HG03354 (cell line): ENCODE data around the gene TMEM69.
A peak's percentile ranks its signal among the peaks of the same experiment; 100 is the strongest.

ENCODE experiments used
- ATAC-seq: cut with Tn5 transposase; IDR thresholded peaks from one replicate; pipeline ENCODE4 v1.9.1; 2021; ENCODE audit warnings: mild to moderate bottlenecking; ENCODE audit not compliant: unreplicated experiment, poor library complexity, severe bottlenecking

Gene TMEM69, protein sequence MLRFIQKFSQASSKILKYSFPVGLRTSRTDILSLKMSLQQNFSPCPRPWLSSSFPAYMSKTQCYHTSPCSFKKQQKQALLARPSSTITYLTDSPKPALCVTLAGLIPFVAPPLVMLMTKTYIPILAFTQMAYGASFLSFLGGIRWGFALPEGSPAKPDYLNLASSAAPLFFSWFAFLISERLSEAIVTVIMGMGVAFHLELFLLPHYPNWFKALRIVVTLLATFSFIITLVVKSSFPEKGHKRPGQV

DNA sequence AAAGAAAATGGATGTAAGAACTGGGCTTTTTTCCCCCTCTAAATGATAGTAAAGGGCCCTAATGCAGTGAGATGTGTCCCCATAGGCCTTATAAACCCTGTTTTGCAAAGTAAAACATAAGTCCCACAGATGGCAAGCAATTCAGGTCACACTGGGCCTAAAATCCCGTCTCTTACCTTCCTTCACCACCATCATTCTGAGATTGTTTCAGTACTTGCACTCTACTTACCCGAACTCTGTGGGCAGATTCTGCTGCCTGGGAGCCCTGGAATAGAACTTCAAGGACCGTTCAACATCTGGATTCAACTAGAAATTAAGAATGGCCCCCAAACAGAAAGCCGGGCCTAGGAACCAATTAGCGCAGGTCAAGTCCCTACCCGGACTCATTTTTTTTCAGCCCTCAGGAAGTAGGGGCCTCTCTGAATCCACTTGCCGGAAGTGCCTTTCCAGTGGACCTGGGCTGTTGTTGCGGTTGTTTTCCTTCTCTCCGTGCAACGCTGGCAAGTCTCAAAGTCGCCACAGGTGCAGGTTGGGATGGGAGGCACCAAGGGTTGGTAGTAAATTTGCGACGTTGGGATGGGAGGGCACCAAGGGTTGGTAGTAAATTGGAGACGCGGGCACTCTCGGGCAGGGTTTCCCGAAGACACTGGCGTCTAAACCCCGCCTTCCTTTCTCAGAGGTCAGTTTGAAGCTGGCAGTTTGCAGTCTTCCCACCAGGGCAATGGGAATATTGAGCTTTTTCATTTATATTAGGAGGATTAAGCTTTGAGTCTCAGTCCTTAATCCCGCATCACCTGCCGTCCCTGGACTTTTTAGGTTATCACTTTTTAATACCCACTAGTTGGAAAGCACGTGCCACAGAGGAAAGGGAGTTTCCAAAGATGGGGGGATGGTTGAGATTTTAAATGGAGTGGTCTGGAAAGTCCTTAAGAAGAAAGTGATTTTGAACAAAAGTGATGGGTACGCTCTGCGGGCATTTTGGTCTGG lies at the start of gene TMEM69:
Gene TMEM69, plus strand, starts transcription at position 428 of the 987 bp plus-strand sequence. CDS start 2,888 bp downstream, outside the sequence.
- peak; percentile 23 for ATAC-seq

DNA sequence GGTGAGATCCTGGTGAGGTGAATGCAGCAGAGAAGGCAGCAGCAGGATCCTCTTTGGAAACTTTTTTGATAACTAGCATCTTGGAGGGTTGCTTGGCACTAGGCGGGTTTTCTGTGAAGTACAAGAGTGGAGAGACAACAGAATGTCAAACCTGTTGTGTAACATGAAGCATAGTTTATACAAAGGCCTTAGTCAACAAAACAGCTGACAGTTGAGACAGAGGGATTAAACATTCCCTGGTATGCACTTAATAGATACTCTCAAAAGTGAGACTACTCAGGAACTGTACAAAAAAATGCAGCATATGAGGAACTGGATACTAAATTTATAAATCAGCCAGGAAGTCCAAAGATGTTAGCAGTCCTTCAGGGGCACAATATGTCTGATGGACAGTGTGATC lies 47.7 kb upstream of the TMEM69 start:
- no peak for ATAC-seq

DNA sequence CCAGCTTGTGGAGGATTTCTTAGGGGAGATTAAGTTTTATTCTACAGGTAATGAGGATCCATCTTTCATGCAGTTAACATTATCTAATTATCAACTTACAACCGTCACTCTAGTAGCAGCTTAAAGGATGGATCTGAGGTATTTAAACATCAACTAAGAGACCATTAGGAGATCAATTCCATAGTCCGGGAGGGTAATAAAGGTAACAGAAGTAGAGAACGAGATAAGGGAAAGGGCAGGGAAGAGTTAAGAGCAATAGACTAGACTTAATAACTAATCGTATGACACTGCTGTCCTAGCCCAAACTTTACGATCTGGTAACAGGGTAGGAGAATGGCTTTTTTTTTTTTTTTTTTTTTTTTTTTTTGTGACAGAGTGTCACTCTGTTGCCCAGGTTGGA lies 44.7 kb upstream of the TMEM69 start:
- ATAC-seq = no peak

DNA sequence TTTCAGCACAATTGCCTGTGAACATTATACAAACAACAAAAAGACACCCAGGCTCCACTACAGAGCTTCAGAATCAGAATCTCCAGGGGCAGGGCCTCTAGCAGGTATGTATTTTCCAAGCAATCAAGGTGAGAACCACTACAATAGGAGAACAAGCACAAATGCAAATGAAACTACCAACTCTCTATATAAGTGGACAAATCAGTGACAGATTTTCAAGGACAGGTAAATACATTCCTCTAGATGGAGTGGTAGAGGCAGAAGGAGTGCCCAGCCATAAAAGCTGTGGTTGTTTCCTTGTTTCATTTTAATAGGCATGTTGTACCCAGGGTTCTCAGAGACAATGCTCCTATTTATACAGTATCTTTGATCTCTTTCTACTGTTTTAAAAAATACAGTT lies 44.0 kb upstream of the TMEM69 start:
- no peak for ATAC-seq

DNA sequence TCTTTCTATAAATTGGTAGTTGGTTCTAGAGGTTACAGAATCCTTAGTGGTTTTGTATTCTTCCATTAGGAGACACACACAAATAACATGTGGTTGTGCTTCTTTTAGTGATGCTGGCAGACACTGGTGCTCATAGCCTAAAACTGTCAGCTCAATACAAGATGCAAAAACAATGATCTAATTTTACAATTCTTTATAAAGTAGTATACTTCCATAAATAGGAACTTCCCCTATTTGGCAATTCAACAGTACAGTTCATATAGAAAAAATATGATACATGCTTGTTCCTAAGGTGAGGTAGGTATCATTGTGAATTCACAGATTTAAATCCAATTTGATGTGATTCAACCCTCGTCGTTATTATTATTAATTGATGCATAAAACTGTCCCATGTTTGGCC lies 43.3 kb upstream of the TMEM69 start:
- no peak for ATAC-seq

DNA sequence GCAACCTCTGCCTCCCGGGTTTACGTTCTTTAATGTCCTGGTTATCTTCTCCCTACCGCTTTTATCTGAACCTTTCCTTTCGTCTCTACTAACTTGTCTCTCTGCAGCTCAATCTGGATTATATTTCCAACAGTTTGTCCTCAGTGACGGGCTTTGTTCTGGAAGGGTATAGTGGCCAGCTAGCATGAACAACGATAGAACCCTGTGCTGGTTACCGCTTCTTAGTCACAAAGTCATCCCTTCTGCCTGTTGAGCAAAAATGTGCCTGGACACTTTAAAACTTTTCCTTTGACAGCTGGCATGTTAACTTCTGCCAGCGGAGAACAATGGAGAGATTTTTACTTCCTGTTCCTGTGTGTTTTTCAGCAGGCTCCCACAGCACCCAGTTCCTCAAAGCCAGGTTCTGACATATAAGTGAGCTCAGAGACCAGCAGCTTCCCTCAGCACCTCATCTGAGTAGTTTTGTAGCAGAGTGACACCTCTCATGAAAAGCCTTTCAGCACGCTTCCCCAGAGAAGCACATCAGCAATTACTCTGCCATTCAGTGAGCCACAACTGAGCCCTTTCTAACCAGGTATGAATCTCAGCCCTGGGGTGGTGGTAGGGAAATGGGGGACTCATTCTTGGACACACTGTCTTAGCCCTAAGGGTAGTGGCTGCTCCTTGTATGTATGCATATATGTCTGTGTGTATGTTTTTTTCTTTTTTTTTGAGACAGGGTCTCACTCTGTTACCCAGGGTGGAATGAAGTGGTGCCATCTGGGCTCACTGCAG lies 40.5 kb upstream of the TMEM69 start:
- ATAC-seq = no peak

DNA sequence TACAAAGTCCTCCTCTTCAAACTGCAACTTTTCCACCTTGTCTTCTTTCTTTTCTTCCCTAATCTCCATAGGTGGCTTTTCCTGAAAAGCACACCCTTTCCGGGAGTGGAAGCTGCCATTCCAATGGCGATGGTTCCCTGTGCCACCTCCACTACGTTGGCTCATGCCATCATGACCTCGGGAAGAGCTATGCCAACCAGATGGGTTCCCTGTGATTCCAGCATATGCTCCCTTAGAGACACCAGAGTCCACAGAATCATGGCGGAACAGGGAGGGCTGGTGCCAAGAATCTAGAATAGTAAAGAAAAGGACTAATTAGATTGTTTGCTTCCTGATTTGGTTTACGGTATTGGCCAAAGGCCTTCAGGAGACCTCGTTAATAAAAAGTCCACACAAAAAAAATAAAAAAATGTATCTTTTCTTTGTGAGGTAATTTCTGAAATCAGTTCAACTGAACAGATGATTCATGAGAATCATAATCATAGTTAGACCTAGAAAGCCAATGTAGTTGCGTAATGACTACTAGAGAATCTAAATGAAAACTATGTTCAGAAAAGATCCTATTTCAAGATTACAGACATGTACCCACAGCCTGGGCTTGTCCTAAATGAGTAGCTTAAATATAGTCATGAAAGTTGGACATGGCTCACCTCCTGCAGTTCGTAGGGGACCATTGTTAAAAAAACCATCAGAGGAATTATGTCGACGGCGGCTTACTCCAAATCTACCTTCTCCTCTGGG lies 33.3 kb upstream of the TMEM69 start:
- ATAC-seq = no peak

DNA sequence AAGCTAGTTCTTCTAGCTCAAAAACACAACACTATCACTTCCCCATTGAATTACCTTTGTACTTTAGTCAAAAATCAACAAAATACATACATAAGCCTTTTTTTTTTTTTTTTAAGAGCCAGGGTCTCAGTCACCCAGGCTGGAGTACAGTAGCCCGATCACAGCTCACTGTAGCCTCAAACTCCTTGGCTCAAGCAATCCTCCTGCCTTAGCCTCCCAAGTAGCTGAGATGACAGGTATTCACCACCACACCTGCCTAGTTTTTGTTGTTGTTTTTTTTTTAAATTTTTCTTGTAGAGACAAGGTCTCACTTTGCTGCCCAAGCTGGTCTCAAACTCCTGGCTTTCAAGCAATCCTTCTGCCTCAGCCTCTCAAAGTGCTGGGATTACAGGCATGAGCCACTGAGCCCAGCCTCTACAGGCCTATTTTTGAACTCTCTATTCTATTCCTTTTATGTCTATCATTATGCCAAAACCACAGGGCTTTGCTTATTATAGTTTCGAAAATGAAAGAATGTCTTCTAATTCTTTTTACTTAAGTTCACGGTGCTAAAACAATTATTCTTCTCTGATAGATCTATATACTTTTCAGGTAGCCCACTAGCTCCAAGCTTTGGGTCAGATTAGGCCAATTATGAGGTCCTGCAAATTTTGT lies 31.3 kb upstream of the TMEM69 start:
- ATAC-seq = no peak

DNA sequence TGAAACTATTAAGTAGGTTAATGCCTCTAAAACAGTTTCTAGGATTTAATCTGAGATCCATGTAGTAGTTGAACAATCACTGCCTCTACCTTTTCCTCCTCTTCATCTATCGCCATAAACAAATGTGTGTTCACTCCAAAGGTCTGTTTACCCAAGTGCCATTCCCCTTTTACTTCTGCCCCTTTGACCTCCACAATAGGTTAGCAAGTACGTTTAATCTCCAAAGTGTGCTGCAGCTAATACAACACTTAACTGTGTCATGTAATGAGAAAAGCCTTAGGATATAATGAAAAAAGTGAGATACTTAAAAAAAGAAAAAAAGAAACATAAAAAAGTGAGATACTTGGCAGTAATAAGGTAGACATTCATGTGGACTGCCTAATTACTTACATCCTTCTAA lies 29.8 kb upstream of the TMEM69 start:
- ATAC-seq = no peak

DNA sequence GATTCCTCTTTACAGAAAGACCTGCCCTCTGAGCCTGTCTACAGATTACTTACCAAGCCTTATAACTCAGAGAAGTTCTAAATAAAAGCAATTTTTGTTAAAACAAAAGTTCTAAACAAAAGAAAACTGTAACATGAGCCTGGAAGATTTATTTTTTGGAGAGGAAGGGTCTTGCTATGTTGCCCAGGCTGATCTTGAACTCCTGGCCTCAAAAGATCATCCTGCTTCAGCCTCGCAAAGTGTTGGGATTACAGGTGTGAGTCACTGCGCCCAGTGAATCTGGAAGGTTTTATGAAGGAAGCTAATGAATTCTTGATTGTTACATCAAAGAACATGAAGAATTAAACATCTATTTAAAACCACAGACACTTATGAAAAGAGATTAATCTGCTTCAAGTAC lies 28.8 kb upstream of the TMEM69 start:
- ATAC-seq = no peak

DNA sequence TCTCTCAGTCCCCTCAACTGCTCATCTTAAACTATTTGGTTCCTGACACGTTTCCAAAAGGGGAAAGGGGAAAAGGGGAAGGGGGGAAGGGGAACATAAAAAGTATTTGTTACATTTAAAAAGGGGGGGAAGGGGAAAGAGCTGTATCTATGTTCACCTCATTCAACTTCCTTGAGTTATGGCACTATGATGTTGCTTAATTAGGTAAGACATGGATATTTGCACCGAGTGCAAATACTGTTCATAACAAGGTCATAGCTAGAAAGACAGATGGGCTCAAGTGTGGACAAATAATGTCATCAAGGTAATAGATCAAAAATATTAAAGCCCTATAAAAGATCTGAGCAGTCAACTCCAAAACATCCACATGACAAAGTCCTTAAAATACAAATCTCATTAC lies 27.6 kb upstream of the TMEM69 start:
- ATAC-seq = no peak

DNA sequence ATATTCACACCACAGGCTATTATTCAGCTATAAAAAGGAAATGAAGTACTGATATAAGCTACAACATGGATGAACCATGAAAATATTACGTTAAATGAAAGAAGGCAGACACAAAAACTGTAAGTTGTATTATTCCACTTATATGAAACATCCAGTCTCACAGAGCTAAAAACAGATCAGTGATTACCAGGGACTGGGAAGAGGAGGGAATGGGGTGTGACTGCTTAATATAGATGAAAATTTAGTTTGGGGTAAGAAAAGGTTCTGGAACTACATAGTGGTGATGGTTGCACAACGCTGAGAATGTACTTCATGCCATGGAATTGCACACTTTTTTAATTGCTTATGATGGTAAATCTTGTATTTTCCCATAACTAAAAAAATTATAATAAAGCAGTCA lies 21.1 kb upstream of the TMEM69 start:
- ATAC-seq = no peak

DNA sequence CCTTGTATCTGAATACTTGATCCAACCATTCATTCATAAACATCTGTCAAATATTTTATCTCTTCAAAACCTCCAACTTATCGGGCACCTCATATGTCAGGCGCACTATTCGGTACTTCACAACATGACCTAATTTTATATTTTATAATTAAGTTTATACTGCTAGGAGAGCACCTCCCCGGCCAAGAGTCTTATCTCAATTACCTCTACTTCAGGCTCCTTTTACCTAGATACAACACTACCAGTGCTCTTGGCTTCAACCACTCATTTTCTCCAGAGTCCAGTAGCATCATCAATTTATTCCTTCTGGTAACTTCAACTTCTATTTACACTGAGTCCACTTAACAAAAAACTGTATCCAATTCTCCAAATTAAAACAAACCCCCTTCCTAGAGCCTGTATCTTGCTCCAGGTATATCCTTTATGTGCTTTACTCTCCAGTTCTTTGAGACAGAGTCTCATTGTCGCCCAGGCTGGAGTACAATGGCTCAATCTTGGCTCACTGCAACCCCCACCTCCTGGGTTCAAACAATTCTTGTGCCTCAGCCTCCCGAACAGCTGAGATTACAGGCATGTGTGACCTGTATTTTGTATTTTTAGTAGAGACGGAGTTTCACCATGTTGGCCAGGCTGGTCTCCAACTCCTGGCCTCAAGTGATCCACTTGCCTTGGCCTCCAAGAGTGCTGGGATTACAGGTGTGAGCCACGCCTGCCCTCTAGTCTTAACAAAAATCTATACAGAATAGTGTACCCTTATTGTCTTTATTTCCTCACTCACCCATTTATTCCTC lies 20.5 kb upstream of the TMEM69 start:
- ATAC-seq = no peak

DNA sequence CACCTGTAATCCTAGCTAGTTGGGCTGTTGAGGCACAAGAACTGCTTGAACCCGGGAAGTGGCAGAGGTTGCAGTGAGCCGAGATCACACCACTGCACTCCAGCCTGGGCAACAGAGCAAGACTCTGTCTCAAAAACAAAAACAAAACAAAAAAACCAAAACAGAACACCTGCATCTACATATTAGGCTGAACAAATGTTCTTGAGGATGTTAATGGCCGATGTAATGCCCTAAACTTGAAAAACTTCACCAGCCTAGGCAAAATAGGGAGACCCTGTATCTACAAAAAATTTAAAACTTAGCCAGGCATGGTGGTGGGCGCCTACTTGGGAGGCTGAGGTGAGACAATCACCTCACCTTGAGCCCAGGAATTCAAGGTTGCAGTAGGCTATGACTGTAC lies 19.5 kb upstream of the TMEM69 start:
- no peak for ATAC-seq

DNA sequence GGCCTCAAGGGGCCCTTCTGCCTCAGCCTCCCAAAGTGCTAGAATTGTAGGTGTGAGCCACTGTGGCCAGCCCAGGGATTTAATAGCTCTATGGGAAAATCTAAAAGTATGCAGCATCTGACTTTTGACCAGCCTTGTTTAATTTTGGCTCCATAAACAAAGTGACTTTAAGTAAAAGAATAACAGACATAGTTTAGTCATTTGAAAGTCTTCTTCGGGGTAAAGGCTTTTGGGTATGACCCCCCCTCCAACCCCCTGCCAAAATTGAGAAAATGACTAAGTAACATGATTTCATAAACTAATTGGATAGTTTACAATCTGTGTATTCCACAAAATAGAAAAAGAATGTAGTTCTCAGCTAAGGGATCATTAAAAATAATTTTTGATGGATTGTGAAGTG lies 18.6 kb upstream of the TMEM69 start:
- no peak for ATAC-seq

DNA sequence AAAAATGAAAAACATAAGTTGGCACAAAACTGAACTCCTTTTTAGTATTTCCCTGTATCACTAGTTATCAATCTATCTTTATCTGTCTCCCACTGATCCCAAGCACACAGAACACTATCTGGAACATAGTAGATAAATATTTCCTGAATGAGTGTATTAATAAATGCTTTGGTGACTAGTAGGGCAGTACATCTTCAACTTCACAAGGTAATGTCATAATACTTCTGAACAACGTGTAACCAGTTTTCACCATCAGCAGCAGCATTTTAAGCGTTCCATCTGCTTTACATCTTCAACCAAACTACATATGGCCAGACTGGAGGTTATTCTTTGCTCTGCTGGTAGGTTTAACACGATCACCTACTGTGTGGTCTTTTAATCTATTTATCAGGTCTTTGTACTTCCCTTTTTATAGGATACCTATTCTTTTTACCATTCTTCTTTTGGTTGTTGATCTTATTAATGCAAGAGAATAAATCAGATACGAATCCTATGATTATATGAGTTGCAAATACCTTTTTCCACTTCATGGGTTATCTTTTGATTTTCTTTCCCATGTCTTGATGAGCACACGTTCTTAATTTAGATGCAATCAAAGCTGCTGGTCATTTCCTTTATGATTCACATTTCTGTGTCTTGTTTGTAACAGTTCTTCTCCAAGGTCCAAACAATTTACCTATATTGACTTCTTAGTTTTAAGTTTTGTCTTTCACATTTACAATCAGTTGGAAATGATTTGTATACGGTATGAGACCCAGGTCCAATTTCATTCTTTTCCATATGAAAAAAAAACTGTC lies 17.9 kb upstream of the TMEM69 start:
- ATAC-seq = no peak

DNA sequence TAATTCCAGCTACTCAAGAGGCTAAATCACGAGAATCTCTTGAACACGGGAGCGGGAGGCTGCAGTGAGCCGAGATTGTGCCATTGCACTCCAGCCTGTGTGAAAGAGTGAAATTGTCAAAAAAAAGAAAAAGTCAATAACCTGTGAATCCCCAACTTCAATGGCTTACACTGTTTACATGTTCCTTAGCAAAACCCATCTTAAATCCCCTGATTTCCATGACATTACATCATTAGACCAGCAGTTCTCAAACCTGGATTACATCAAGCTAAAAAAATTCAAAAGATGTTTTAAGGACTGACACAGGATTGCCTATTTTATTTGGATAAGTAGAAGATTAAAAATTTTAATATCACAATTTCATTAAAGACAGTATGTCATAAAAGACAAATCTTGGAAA lies 14.0 kb upstream of the TMEM69 start:
- no peak for ATAC-seq

DNA sequence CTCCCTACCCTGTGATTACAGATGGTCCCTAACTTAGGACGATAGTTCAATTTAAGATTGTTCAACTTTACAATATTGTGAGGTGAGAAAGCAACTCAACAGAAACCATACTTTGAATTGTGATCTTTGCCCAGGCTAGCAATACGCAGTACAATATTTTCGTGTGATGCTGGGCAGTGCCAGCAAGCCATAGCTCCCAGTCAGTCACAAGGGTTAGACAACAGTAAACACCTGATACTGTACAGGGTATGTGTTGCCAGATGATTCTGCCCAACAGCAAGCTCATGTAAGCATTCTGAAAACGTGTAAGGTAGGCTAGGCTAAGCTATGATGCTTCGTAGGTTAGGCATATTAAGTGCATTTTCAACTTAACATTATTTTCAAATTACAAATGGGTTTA lies 13.5 kb upstream of the TMEM69 start:
- no peak for ATAC-seq
